ENCODE results near the gene XRCC6.

- TF ChIP-seq, protein P1, sequence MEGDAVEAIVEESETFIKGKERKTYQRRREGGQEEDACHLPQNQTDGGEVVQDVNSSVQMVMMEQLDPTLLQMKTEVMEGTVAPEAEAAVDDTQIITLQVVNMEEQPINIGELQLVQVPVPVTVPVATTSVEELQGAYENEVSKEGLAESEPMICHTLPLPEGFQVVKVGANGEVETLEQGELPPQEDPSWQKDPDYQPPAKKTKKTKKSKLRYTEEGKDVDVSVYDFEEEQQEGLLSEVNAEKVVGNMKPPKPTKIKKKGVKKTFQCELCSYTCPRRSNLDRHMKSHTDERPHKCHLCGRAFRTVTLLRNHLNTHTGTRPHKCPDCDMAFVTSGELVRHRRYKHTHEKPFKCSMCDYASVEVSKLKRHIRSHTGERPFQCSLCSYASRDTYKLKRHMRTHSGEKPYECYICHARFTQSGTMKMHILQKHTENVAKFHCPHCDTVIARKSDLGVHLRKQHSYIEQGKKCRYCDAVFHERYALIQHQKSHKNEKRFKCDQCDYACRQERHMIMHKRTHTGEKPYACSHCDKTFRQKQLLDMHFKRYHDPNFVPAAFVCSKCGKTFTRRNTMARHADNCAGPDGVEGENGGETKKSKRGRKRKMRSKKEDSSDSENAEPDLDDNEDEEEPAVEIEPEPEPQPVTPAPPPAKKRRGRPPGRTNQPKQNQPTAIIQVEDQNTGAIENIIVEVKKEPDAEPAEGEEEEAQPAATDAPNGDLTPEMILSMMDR (conservative IDR thresholded peaks at IDR 0.05; ENCODE audit: low read depth, low read length): no peak
- no peak for TF ChIP-seq POLR2A (IDR thresholded peaks at IDR 0.05; ENCODE audit: low read depth, low read length)
- TF ChIP-seq SMC3 (IDR thresholded peaks at IDR 0.05; ENCODE audit: low read depth, low read length): no peak
- TF ChIP-seq, protein P2, sequence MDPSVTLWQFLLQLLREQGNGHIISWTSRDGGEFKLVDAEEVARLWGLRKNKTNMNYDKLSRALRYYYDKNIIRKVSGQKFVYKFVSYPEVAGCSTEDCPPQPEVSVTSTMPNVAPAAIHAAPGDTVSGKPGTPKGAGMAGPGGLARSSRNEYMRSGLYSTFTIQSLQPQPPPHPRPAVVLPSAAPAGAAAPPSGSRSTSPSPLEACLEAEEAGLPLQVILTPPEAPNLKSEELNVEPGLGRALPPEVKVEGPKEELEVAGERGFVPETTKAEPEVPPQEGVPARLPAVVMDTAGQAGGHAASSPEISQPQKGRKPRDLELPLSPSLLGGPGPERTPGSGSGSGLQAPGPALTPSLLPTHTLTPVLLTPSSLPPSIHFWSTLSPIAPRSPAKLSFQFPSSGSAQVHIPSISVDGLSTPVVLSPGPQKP (IDR thresholded peaks at IDR 0.05; ENCODE audit: borderline replicate concordance, low read depth, low read length): no peak
- TF ChIP-seq RFX5 (IDR thresholded peaks at IDR 0.05; ENCODE audit: low read depth, low read length): no peak
- TF ChIP-seq RAD21 (IDR thresholded peaks at IDR 0.05; ENCODE audit: low read length): no peak
- TF ChIP-seq MAFK (IDR thresholded peaks at IDR 0.05; ENCODE audit: low read depth, low read length): no peak
- no peak for TF ChIP-seq RCOR1 (IDR thresholded peaks at IDR 0.05; ENCODE audit: insufficient replicate concordance, low read length)
- no peak for TF ChIP-seq FOS (IDR thresholded peaks at IDR 0.05; ENCODE audit: low read depth, low read length)
- TF ChIP-seq, protein P3, sequence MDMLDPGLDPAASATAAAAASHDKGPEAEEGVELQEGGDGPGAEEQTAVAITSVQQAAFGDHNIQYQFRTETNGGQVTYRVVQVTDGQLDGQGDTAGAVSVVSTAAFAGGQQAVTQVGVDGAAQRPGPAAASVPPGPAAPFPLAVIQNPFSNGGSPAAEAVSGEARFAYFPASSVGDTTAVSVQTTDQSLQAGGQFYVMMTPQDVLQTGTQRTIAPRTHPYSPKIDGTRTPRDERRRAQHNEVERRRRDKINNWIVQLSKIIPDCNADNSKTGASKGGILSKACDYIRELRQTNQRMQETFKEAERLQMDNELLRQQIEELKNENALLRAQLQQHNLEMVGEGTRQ (IDR thresholded peaks at IDR 0.05; ENCODE audit: low read depth, low read length): no peak
- no peak for TF ChIP-seq MAZ (IDR thresholded peaks at IDR 0.05; ENCODE audit: borderline replicate concordance, low read depth, low read length)
- TF ChIP-seq CHD1 (IDR thresholded peaks at IDR 0.05; ENCODE audit: low read depth, low read length): no peak
These were observed 12.7 kb upstream of the XRCC6 start for GRCh38 chr22:41608386-41608785.
